ENCODE measurements around the gene PHF23. TPM values are rescaled to one million over a fixed set of nuclear protein-coding genes. Genes with fewer than 3 reads are reported as not detected.

PHF23 gene
- total and polyA plus RNA-seq, 2 of the 4 experiments (the other 2 are of a cell fraction): 44.8 to 58.5 TPM

- Histone ChIP-seq H3K4me1 (ENCODE audit: control insufficient read depth, insufficient read depth, low read length) (peaks cover 8% of the 10 kb centered on the region), H2BK120ac (ENCODE audit: low read depth, low read length) (no peak overlapping the region), H3K9me1 (ENCODE audit: insufficient read depth, low read length) (peaks cover 10% of the 10 kb centered on the region), H3K9ac (ENCODE audit: low read depth, low read length) (peak overlapping the region; percentile 78; the same call in 1 of the 2 replicates), H2AK5ac (ENCODE audit: low read depth, low read length) (peak overlapping the region; percentile 35; the same call in 1 of the 2 replicates), H2BK15ac (ENCODE audit: low read depth, low read length) (no peak overlapping the region), H3K79me1 (ENCODE audit: low read depth in 1 of 2, low read length in 2 of 2) (peaks cover 7 to 44% of the 10 kb centered on the region in 2 experiments; a peak in 3 of 4 replicates), H3K4ac (ENCODE audit: low read depth, low read length) (peak overlapping the region; percentile 43), H3K27me3 (ENCODE audit: control insufficient read depth, insufficient read depth, low read length) (no peaks in the 10 kb centered on the region), H4K5ac (ENCODE audit: low read depth, low read length) (no peak overlapping the region), H4K91ac (ENCODE audit: insufficient read depth, low read depth, low read length) (no peak overlapping the region), H3K14ac (replicated peaks; ENCODE audit: low read depth, low read length) (peak overlapping the region; percentile 64; the same call in 1 of the 2 replicates), H2BK20ac (ENCODE audit: low read depth, low read length) (no peak overlapping the region), H3K18ac (ENCODE audit: low read depth, low read length) (no peak overlapping the region), H3K27ac (ENCODE audit: insufficient read depth, low read length) (no peak overlapping the region), H3K4me3 (ENCODE audit: insufficient read depth, low read depth, low read length) (peak overlapping the region; percentile 71), H2AFZ (replicated peaks; ENCODE audit: low read length, poor library complexity) (no peak overlapping the region), H3K9me3 (ENCODE audit: control insufficient read depth, insufficient read depth, low read length) (no peaks in the 10 kb centered on the region), H3K36me3 (ENCODE audit: control insufficient read depth, insufficient read depth, low read length) (peaks cover 19% of the 10 kb centered on the region), H3K4me2 (ENCODE audit: low read depth, low read length) (peak overlapping the region; percentile 91), H3K23ac (ENCODE audit: low read depth, low read length) (peak overlapping the region; percentile 83), H2BK5ac (ENCODE audit: low read depth, low read length, poor library complexity, severe bottlenecking) (peak overlapping the region; percentile 94), H4K20me1 (ENCODE audit: insufficient read depth, low read length) (peaks cover 9% of the 10 kb centered on the region; the same call in 1 of the 2 replicates), H2AK9ac (replicated peaks; ENCODE audit: low read depth, low read length, poor library complexity) (no peak overlapping the region), H3K56ac (ENCODE audit: extremely low read depth, insufficient read depth, low read length) (peak overlapping the region; percentile 84; the same call in 1 of the 2 replicates), H4K8ac (ENCODE audit: low read depth in 2 of 2, low read length in 2 of 2) (peak overlapping the region; percentile 63 to 90; a peak in 3 of 4 replicates)
- BruUV-seq (replicated peaks): no TSS peak
- WGBS, 2 experiments (ENCODE audit: extremely low coverage in 2 of 2, insufficient read length in 1 of 2): 67% methylated on average over 1 of the region's 5 CpGs; no CpG with 5 or more reads in 1 of the 2 experiments
- CTCF ChIA-PET: no interaction called here
- intact Hi-C loops (cut with micrococcal nuclease): no loop called here
- in situ Hi-C loops (cut with MboI; ENCODE audit: low sequenced_read_pairs): no loop called here
- ATAC-seq (ENCODE audit: low read depth) (no peak), DNase-seq (no peak)
- POLR2A ChIA-PET (ENCODE audit: unreplicated experiment): no interaction called here
- TF ChIP-seq RFX5 (IDR thresholded peaks at IDR 0.05; ENCODE audit: low read depth, low read length) (no peak), CHD1 (IDR thresholded peaks at IDR 0.05; ENCODE audit: low read depth, low read length) (no peak), RCOR1 (IDR thresholded peaks at IDR 0.05; ENCODE audit: insufficient replicate concordance, low read length) (no peak), ELK1 (IDR thresholded peaks at IDR 0.05; ENCODE audit: borderline replicate concordance, low read depth, low read length) (no peak), MAZ (IDR thresholded peaks at IDR 0.05; ENCODE audit: borderline replicate concordance, low read depth, low read length) (no peak), CTCF (conservative IDR thresholded peaks at IDR 0.05; ENCODE audit: low read depth, low read length) (no peak), CEBPB (IDR thresholded peaks at IDR 0.05; ENCODE audit: low read depth, low read length) (no peak), SMC3 (IDR thresholded peaks at IDR 0.05; ENCODE audit: low read depth, low read length) (no peak), NFE2L2 (IDR thresholded peaks at IDR 0.05; ENCODE audit: low read depth, low read length) (no peak), RAD21 (IDR thresholded peaks at IDR 0.05; ENCODE audit: low read length) (no peak), BHLHE40 (IDR thresholded peaks at IDR 0.05; ENCODE audit: low read depth, low read length) (no peak), MAFK (IDR thresholded peaks at IDR 0.05; ENCODE audit: low read depth, low read length) (no peak), USF2 (IDR thresholded peaks at IDR 0.05; ENCODE audit: low read depth, low read length) (no peak), MXI1 (IDR thresholded peaks at IDR 0.05; ENCODE audit: borderline replicate concordance, low read depth, low read length) (no peak), POLR2A (IDR thresholded peaks at IDR 0.05; ENCODE audit: low read depth, low read length) (no peak), FOS (IDR thresholded peaks at IDR 0.05; ENCODE audit: low read depth, low read length) (no peak)
- dilution Hi-C loops (cut with HindIII; ENCODE audit: low sequenced_read_pairs, unreplicated experiment): no loop called here
Observed at GRCh38 chr17:7253082-7253481, 13.8 kb upstream of the PHF23 start.

Measured in IMR-90 (cell line).